ENCODE data around the gene GABRB1. TPM values are rescaled to one million over a fixed set of nuclear protein-coding genes. Genes with fewer than 3 reads are reported as not detected.

The GABRB1 gene
- total RNA-seq, 2 experiments from 2014 or later, result not detected

DNA sequence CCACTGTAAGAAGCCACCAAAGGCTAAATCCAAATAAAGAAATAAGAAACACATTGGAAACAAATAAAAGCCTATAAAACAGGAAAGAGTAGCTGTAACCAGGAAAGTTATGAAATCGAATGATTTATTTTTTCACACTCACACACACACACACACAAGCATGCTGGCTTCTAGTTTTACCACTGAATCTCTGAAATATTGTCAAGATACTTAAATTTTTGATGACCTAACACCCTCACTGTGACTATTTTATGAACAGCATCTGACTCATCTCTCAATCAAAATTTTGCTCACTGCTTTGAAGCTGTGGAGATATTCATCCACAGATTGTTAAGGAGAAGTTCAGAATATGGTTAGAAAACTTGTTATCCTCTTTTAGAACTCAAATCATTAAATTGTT is 13.9 kb upstream of the GABRB1 start:
- ChIA-PET POLR2A (no interaction called here), CTCF (no interaction called here)
- Mint-ChIP-seq H3K4me3 (no peak overlapping the region), H3K9me3 (no peaks in the 10 kb centered on the region), H3K36me3 (ENCODE audit: low read depth) (no peaks in the 10 kb centered on the region), H3K27me3 (peaks cover 4% of the 10 kb centered on the region), H3K4me1 (ENCODE audit: low read depth) (peaks cover 2% of the 10 kb centered on the region), H3K27ac (no peak overlapping the region)
- no peak for ATAC-seq
- no peak for TF ChIP-seq CTCF (IDR thresholded peaks at IDR 0.05)
- intact Hi-C loops (cut with micrococcal nuclease), result no loop called here
- no peak for DNase-seq

DNA sequence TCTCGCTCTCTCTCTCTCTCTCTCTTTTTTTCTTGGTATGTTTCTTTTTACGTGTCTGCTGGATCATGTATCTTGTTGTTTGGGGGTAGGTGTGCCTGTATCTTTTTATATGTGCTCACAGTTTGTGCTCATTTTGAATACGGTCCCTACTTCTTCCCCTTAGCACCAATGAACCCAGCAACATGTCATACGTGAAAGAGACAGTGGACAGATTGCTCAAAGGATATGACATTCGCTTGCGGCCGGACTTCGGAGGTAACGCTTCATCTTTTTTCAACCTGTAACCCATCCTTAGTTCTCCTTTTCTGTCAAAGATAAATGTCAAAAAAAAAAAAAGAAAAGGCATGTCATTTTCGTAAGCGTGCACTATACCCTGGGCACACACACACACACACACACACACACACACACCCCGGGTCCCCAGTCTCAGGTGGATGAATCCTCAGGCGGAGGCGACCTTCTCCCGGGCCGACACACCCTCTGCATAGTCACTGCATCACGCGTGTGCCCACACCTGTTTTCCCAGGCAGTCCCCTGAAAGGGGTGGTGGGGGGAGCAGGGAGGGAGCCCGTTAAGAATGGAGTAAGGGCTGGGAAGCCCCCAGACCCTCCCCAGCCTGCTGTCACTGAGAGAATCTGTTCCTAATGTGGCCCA is 511 bp downstream of the GABRB1 start:
- H3K27ac Mint-ChIP-seq, result no peak overlapping the region
- peaks cover 28% of the 10 kb centered on the region for H3K27me3 Mint-ChIP-seq
- H3K4me1 Mint-ChIP-seq (ENCODE audit: low read depth), result peaks cover 19% of the 10 kb centered on the region
- DNase-seq (peak; percentile 26), ATAC-seq (peak; percentile 32)
- ChIA-PET POLR2A (no interaction called here), CTCF (interaction anchor here (0.9 to 1.9 kb wide), 5 partner anchors 21 to 220 kb away, joined by 3 to 9 read pairs (median 4); no protein-coding TSS in a partner anchor)
- no peak for TF ChIP-seq CTCF (IDR thresholded peaks at IDR 0.05)
- peak overlapping the region; percentile 52 for H3K4me3 Mint-ChIP-seq
- intact Hi-C loops (cut with micrococcal nuclease), result loop anchor here (2.0 to 10.0 kb wide), 2 partner anchors 99 to 187 kb away; no protein-coding TSS in a partner anchor
- H3K9me3 Mint-ChIP-seq, result no peaks in the 10 kb centered on the region
- H3K36me3 Mint-ChIP-seq (ENCODE audit: low read depth), result no peaks in the 10 kb centered on the region

DNA sequence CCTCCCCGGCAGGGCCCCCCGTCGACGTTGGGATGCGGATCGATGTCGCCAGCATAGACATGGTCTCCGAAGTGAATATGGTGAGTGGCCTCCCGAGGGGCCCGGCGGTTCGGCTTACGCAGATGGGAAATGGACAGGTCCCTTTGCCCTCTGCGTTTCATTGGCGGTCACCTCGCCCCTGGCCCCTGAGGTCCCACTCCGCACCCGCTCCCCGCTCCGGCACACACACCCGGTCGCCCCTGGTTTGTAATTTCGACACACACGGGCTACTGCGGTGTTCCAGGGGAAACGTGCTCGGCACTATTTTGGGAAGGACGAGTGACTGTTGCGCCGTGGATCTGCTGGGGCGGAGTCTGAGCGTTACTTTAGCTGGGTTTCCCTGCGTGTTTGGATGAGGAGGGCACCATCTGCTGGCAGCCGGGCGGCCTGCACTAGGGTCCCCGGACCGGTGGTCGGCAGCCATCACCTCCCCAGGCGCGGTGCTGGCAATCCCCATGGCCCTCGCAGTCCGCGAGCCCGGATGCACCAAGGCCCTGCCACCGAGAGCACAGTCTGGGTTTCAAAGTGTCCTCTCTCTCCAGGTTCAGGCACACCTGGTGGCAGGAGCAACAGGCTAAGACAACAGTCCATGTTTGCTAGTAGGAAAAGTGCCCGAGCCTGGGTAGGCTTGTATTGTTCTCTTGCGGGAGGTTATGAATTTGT is 1.2 kb downstream of the GABRB1 start:
- peak; percentile 77 for TF ChIP-seq CTCF (IDR thresholded peaks at IDR 0.05)
- intact Hi-C loops (cut with micrococcal nuclease), result loop anchor here (2.0 to 10.0 kb wide), 2 partner anchors 100 to 188 kb away; no protein-coding TSS in a partner anchor
- peaks cover 28% of the 10 kb centered on the region for H3K27me3 Mint-ChIP-seq
- peak; percentile 92 for ATAC-seq
- CTCF ChIA-PET, result interaction anchor here (0.6 to 1.9 kb wide), 8 partner anchors 11 to 742 kb away, joined by 3 to 9 read pairs (median 4); no protein-coding TSS in a partner anchor
- POLR2A ChIA-PET, result no interaction called here
- H3K36me3 Mint-ChIP-seq (ENCODE audit: low read depth), result no peaks in the 10 kb centered on the region
- H3K4me3 Mint-ChIP-seq, result peak overlapping the region; percentile 52
- DNase-seq, result peak; percentile 76
- H3K9me3 Mint-ChIP-seq, result no peaks in the 10 kb centered on the region
- no peak overlapping the region for H3K27ac Mint-ChIP-seq
- H3K4me1 Mint-ChIP-seq (ENCODE audit: low read depth), result peaks cover 19% of the 10 kb centered on the region

DNA sequence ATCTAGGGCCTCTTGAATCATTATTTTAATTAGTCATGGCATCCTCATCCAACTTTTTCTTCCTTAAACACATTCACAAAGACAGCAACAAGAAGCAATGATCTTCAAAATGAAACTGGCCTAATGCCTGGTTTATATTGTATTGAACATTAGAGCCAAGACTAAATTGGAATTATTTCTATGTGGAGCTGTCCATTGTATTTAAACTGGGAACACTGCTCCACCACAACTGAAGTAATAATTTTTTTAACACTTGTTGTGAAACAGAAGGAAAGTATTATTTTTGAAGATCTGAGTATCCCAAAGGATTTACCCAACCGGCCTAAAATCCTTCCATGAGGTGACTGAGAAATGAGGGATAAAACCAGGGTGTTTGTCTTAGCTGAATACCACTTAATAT is 6.9 kb downstream of the GABRB1 start:
- no peak for DNase-seq
- H3K27me3 Mint-ChIP-seq, result peaks cover 3% of the 10 kb centered on the region
- no peak overlapping the region for H3K4me3 Mint-ChIP-seq
- ChIA-PET POLR2A (no interaction called here), CTCF (interaction anchor here (1.9 kb wide), 1 partner anchor 84 kb away, joined by 4 read pairs; no protein-coding TSS in a partner anchor)
- no peak overlapping the region for H3K27ac Mint-ChIP-seq
- no peaks in the 10 kb centered on the region for H3K9me3 Mint-ChIP-seq
- ATAC-seq, result no peak
- no peak for TF ChIP-seq CTCF (IDR thresholded peaks at IDR 0.05)
- H3K36me3 Mint-ChIP-seq (ENCODE audit: low read depth), result no peaks in the 10 kb centered on the region
- intact Hi-C loops (cut with micrococcal nuclease), result loop anchor here (10.0 kb wide), 1 partner anchor 193 kb away; no protein-coding TSS in a partner anchor
- H3K4me1 Mint-ChIP-seq (ENCODE audit: low read depth), result no peaks in the 10 kb centered on the region

DNA sequence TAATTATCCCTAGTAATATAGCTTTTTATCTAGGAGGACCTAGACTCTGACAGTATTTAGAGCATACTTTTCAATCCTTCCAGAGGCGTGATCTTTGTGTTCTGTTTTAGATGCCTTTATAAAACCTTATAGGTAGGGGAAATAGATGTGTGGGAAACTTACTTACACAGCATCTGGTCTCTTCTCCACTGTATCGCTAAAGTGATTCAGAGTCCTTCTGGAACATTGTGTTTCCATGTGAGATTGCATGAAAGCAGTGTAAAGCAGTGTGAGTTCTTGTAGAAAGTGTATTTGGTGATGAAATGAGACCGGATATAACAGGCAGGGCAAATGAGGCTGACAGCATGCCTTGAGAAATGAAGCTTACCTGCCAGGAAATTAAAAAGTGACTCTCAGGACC is 9.5 kb downstream of the GABRB1 start:
- ATAC-seq (no peak), DNase-seq (no peak)
- no peaks in the 10 kb centered on the region for H3K4me1 Mint-ChIP-seq (ENCODE audit: low read depth)
- no peaks in the 10 kb centered on the region for H3K36me3 Mint-ChIP-seq (ENCODE audit: low read depth)
- H3K27me3 Mint-ChIP-seq, result peaks cover 10% of the 10 kb centered on the region
- H3K9me3 Mint-ChIP-seq, result no peaks in the 10 kb centered on the region
- H3K27ac Mint-ChIP-seq, result no peak overlapping the region
- ChIA-PET POLR2A (no interaction called here), CTCF (no interaction called here)
- TF ChIP-seq CTCF (IDR thresholded peaks at IDR 0.05), result no peak
- intact Hi-C loops (cut with micrococcal nuclease), result no loop called here
- no peak overlapping the region for H3K4me3 Mint-ChIP-seq
